Measurements from ENCODE around the gene CPNE9. TPM values are rescaled to one million over a fixed set of nuclear protein-coding genes. Genes with fewer than 3 reads are reported as not detected.

The CPNE9 gene
- total RNA-seq, 1 donor from 2014 or later = 0.20 TPM

DNA sequence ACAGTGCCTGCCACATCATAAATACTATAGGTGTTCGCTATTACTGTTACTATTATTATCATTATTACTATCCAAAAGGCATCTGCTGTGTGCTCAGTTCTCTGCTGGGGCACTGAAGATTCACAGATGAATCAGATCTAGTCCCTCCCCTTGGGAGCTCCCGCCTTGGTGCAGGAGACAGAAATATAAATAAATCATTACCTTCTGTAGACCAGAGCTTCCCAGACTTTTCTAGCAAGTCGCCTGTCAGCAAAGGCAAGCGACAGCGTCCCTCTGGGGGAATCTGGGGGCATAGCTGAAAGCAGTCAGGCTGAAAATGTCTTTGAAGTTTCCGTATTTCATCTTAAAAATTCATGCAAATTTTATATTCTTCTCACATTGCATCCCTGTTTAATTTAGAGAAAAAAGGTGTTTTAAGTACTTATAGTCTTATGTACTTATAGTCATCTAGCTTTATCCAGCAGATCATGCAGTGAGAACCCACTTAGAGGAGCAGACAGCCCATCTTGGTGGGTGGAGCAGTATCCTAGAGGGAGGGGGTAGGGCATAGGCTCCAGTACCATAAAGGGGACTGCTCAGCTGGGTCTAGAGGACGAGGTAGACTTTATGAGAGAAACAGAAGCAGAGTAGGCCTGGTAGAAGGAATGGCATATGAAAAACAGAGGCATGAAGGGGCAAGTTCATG, 17.5 kb downstream of the CPNE9 start:
- H3K4me1 Mint-ChIP-seq = peaks cover 15% of the 10 kb centered on the region
- CTCF ChIA-PET = interaction anchor here (1.4 kb wide), 1 partner anchor 218 kb away, joined by 3 read pairs; no protein-coding TSS in a partner anchor

DNA sequence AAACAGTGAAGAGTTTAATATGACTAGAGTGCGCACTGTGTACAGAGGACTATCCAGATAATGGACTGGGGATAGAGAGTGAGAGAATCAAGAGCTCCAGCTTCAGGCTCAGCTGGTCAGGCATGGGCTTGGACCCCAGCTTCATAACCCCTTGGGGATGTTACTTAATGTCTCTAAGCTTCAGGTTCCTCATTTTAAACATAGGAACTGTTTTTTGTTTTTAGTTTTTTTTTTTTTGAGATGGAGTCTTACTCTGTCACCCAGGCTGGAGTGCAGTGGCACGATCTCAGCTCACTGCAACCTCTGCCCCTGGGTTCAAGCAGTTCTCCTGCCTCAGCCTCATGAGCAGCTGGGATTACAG, 18.0 kb downstream of the CPNE9 start:
- no peak for ATAC-seq (ENCODE audit: low read depth)
- POLR2A ChIA-PET = interaction anchor here (0.6 to 1.5 kb wide), 3 partner anchors 11 to 41 kb away, joined by 3 to 4 read pairs (median 3); no protein-coding TSS in a partner anchor
- no peak overlapping the region for H3K4me3 Mint-ChIP-seq

More for the DNA sequence above, 17.5 kb downstream of the CPNE9 start:
- H3K36me3 Mint-ChIP-seq (ENCODE audit: low read depth) = no peaks in the 10 kb centered on the region
- POLR2A ChIA-PET = interaction anchor here (0.6 to 1.5 kb wide), 2 partner anchors 30 to 42 kb away, joined by 3 to 4 read pairs; no protein-coding TSS in a partner anchor
- TF ChIP-seq, protein P1, sequence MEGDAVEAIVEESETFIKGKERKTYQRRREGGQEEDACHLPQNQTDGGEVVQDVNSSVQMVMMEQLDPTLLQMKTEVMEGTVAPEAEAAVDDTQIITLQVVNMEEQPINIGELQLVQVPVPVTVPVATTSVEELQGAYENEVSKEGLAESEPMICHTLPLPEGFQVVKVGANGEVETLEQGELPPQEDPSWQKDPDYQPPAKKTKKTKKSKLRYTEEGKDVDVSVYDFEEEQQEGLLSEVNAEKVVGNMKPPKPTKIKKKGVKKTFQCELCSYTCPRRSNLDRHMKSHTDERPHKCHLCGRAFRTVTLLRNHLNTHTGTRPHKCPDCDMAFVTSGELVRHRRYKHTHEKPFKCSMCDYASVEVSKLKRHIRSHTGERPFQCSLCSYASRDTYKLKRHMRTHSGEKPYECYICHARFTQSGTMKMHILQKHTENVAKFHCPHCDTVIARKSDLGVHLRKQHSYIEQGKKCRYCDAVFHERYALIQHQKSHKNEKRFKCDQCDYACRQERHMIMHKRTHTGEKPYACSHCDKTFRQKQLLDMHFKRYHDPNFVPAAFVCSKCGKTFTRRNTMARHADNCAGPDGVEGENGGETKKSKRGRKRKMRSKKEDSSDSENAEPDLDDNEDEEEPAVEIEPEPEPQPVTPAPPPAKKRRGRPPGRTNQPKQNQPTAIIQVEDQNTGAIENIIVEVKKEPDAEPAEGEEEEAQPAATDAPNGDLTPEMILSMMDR (IDR thresholded peaks at IDR 0.05) = no peak
- H3K4me3 Mint-ChIP-seq = no peak overlapping the region
- DNase-seq (no peak), ATAC-seq (ENCODE audit: low read depth) (no peak)
- intact Hi-C loops (cut with micrococcal nuclease) = loop anchor here (2.0 to 10.0 kb wide), 2 partner anchors 16 to 756 kb away; partner anchors contain the start of gene RAD18
- peak overlapping the region; percentile 44 for H3K27ac Mint-ChIP-seq
- H3K9me3 Mint-ChIP-seq = no peaks in the 10 kb centered on the region
- H3K27me3 Mint-ChIP-seq = no peaks in the 10 kb centered on the region

DNA sequence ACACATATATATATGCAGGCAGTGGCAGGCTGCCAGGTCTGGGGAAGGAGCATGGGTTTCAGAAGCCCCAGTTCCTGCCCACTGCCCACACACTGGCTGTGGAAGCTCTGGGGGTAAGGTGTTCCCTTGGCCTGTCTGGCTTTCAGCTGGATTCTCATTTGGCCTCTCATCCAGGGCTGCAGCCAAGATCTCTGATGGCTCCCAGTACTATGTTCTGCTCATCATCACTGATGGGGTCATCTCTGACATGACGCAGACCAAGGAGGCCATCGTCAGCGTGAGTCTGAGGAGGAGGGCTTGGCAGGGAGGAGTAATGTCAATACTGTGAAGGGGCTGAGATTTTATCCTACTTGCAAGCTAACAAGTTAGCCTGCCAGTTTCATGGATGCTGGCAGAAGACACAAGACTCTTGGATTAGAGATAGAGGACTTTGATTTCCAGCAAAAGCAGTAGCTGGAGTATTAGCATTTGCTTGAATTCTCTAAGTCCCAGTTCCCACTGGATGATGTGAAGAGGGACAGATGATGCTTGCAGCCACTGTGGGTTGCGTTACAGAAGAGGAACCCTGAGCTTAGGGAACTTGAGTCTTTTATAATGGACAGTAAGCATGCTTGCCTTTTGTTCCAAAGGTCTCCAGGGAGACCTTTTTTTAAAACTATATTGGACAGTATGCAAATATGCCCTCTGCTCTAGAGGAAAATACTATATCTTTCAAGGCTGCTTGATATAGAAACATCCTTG, 22.3 kb downstream of the CPNE9 start:
- intact Hi-C loops (cut with micrococcal nuclease) = loop anchor here (10.0 kb wide), 1 partner anchor 761 kb away; the partner anchor contains the start of gene RAD18
- Mint-ChIP-seq H3K4me3 (no peak overlapping the region), H3K27ac (no peak overlapping the region), H3K4me1 (peaks cover 31% of the 10 kb centered on the region), H3K9me3 (no peaks in the 10 kb centered on the region), H3K27me3 (no peaks in the 10 kb centered on the region), H3K36me3 (ENCODE audit: low read depth) (peaks cover 1% of the 10 kb centered on the region)
- POLR2A ChIA-PET = no interaction called here
- TF ChIP-seq, protein P1 (IDR thresholded peaks at IDR 0.05) = no peak
- DNase-seq = no peak
- ATAC-seq (ENCODE audit: low read depth) = no peak
- CTCF ChIA-PET = interaction anchor here (0.7 to 2.4 kb wide), 3 partner anchors 28 to 373 kb away, joined by 3 to 13 read pairs (median 3); no protein-coding TSS in a partner anchor

More for the DNA sequence above, 18.0 kb downstream of the CPNE9 start:
- H3K27ac Mint-ChIP-seq = peak overlapping the region; percentile 44
- TF ChIP-seq, protein P1 (IDR thresholded peaks at IDR 0.05) = no peak
- H3K4me1 Mint-ChIP-seq = peaks cover 17% of the 10 kb centered on the region
- H3K36me3 Mint-ChIP-seq (ENCODE audit: low read depth) = no peaks in the 10 kb centered on the region
- no peaks in the 10 kb centered on the region for H3K27me3 Mint-ChIP-seq
- intact Hi-C loops (cut with micrococcal nuclease) = loop anchor here (2.0 to 10.0 kb wide), 2 partner anchors 17 to 757 kb away; partner anchors contain the start of gene RAD18
- no peaks in the 10 kb centered on the region for H3K9me3 Mint-ChIP-seq
- DNase-seq = no peak
- CTCF ChIA-PET = interaction anchor here (1.4 kb wide), 1 partner anchor 218 kb away, joined by 3 read pairs; no protein-coding TSS in a partner anchor

DNA sequence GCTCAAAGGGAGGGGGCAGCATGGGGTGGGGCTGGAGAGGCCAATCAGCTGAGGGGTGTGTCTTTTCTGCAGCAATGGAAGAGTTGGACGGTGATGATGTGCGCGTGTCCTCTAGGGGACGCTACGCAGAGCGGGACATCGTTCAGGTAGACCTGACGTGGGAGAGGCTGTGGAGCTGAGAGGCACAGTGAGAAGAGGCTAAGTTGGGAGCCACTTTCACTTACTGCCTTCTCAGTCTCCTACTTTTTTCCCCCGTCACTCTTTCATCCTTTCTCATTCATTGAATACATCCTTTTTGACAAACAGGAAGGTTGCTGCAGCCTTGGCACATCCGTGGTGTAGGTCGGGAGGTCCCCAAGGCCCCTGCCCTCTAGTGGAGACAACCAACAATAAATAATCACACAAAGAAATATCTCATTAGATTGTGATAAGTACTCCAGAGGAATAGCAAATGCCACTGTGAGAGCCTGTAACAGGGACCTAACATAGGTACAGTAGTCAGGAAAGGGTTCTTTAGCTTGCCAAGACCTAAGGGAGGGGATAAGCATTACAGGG, 23.5 kb downstream of the CPNE9 start:
- intact Hi-C loops (cut with micrococcal nuclease) = loop anchor here (1.0 to 10.0 kb wide), 4 partner anchors 163 to 762 kb away; partner anchors contain the start of genes JAGN1 and RAD18
- H3K27me3 Mint-ChIP-seq = no peaks in the 10 kb centered on the region
- ATAC-seq (ENCODE audit: low read depth) = peak; percentile 7
- peaks cover 22% of the 10 kb centered on the region for H3K4me1 Mint-ChIP-seq
- peak overlapping the region; percentile 62 for H3K27ac Mint-ChIP-seq
- peak; percentile 31 for DNase-seq
- peak overlapping the region; percentile 77 for H3K4me3 Mint-ChIP-seq
- H3K36me3 Mint-ChIP-seq (ENCODE audit: low read depth) = peaks cover 4% of the 10 kb centered on the region
- H3K9me3 Mint-ChIP-seq = no peaks in the 10 kb centered on the region
- CTCF ChIA-PET = interaction anchor here (0.6 to 2.4 kb wide), 11 partner anchors 9 to 374 kb away, joined by 3 to 21 read pairs (median 4); no protein-coding TSS in a partner anchor
- POLR2A ChIA-PET = interaction anchor here (0.6 to 0.8 kb wide), 3 partner anchors 37 to 164 kb away, joined by 3 read pairs; partner anchors contain the start of gene JAGN1
- TF ChIP-seq, protein P1 (IDR thresholded peaks at IDR 0.05) = no peak
